GM23338 (cell line): ENCODE results near the gene CYS1. TPM values are rescaled to one million over a fixed set of nuclear protein-coding genes. Genes with fewer than 3 reads are reported as not detected.
"Not testable (repeated sequence)": the region's sequence is repeated elsewhere in the genome, so short reads cannot be mapped to it uniquely, and the experiment has no call there.

Experiments
- ATAC-seq: fragments of 200-7000 bp; cut with Tn5 transposase; 3 replicates; pipeline ENCODE4 v1.9.1; 2020
- DNase-seq: peaks from one replicate; pipeline ENCODE4 v3.0.0-alpha.2; 2015; ENCODE audit warnings: low spot score
- H2AFZ ChIP-seq: fragments of 200-600 bp; sonication (generic); 2 replicates; pipeline ENCODE4 v1.8.0; 2016; ENCODE audit warnings: antibody characterized with exemption, mild to moderate bottlenecking, moderate library complexity
- H3F3A ChIP-seq: fragments of 200-600 bp; sonication (generic); replicated peaks from 2 replicates; pipeline ENCODE4 v1.8.0; 2017; ENCODE audit warnings: antibody characterized with exemption, mixed run types, low read depth
- H3K27ac ChIP-seq: fragments of 200-600 bp; sonication (generic); 2 replicates; pipeline ENCODE4 v1.6.1; 2016; ENCODE audit warnings: low read depth
- H3K27me3 ChIP-seq: fragments of 200-600 bp; sonication (generic); 2 replicates; pipeline ENCODE4 v1.8.0; 2016; ENCODE audit warnings: mild to moderate bottlenecking, mixed run types, moderate library complexity; ENCODE audit not compliant: insufficient read depth
- H3K36me3 ChIP-seq: fragments of 200-600 bp; sonication (generic); 2 replicates; pipeline ENCODE4 v1.8.0; 2016; ENCODE audit warnings: mild to moderate bottlenecking; ENCODE audit not compliant: insufficient read depth
- H3K4me1 ChIP-seq: fragments of 200-600 bp; sonication (generic); 2 replicates; pipeline ENCODE4 v1.8.0; 2016; ENCODE audit warnings: mild to moderate bottlenecking, moderate library complexity; ENCODE audit not compliant: insufficient read depth
- H3K4me2 ChIP-seq: fragments of 200-600 bp; sonication (generic); 2 replicates; pipeline ENCODE4 v1.7.1; 2017; ENCODE audit warnings: mixed run types
- H3K4me3 ChIP-seq: fragments of 200-600 bp; sonication (generic); 2 replicates; pipeline ENCODE4 v1.6.1; 2016; ENCODE audit warnings: mixed run types
- H3K79me2 ChIP-seq: fragments of 200-600 bp; sonication (generic); replicated peaks from 2 replicates; pipeline ENCODE4 v1.8.0; 2017; ENCODE audit warnings: mild to moderate bottlenecking; ENCODE audit not compliant: insufficient read depth
- H3K9me2 ChIP-seq: fragments of 200-600 bp; sonication (generic); 2 replicates; pipeline ENCODE4 v1.8.0; 2017; ENCODE audit not compliant: insufficient read depth
- H4K20me1 ChIP-seq: fragments of 200-600 bp; sonication (generic); replicated peaks from 2 replicates; pipeline ENCODE4 v1.8.0; 2017; ENCODE audit warnings: mild to moderate bottlenecking; ENCODE audit not compliant: insufficient read depth
- H3K27ac Mint-ChIP-seq: 2 replicates; pipeline ENCODE4 v1.8.0; 2020; ENCODE audit warnings: inconsistent platforms, mild to moderate bottlenecking, moderate library complexity, mixed read lengths
- H3K27me3 Mint-ChIP-seq: 3 replicates; pipeline ENCODE4 v1.8.0; 2022; ENCODE audit warnings: low read depth, mild to moderate bottlenecking, moderate library complexity, mixed read lengths, inconsistent platforms; ENCODE audit not compliant: insufficient read depth, poor library complexity
- H3K36me3 Mint-ChIP-seq: 3 replicates; pipeline ENCODE4 v1.8.0; 2021; ENCODE audit warnings: low read depth, mild to moderate bottlenecking, inconsistent platforms, moderate library complexity, mixed read lengths
- H3K4me1 Mint-ChIP-seq: 3 replicates; pipeline ENCODE4 v1.8.0; 2020; ENCODE audit warnings: mild to moderate bottlenecking, inconsistent platforms, mixed read lengths
- H3K4me3 Mint-ChIP-seq: 3 replicates; pipeline ENCODE4 v1.8.0; 2021; ENCODE audit warnings: moderate library complexity, mild to moderate bottlenecking, inconsistent platforms, mixed read lengths
- H3K9me3 Mint-ChIP-seq: 3 replicates; pipeline ENCODE4 v1.8.0; 2020; ENCODE audit warnings: moderate library complexity, mild to moderate bottlenecking, inconsistent platforms, mixed read lengths
- CREB1 ChIP-seq: fragments of 250-450 bp; sonication (Bioruptor Pico); IDR thresholded peaks from 2 replicates; pipeline ENCODE4 v1.5.0; 2020; ENCODE audit warnings: low read depth, mild to moderate bottlenecking, moderate library complexity
- EZH2 ChIP-seq: fragments of 200-600 bp; sonication (generic); IDR thresholded peaks from one replicate; pipeline ENCODE4 v1.8.0; 2017; ENCODE audit warnings: antibody characterized with exemption, mild to moderate bottlenecking, low read depth; ENCODE audit not compliant: unreplicated experiment
- EZH2phosphoT487 ChIP-seq: fragments of 200-600 bp; sonication (generic); IDR thresholded peaks from one replicate; pipeline ENCODE4 v1.8.1; 2018; ENCODE audit warnings: antibody characterized with exemption; ENCODE audit not compliant: unreplicated experiment
- JUNB ChIP-seq: IDR thresholded peaks from one replicate; pipeline ENCODE4 v1.6.1; 2016; ENCODE audit warnings: antibody characterized with exemption; ENCODE audit not compliant: unreplicated experiment
- NANOG ChIP-seq: IDR thresholded peaks from 2 replicates; pipeline ENCODE4 v1.6.1; 2016; ENCODE audit warnings: antibody characterized with exemption, borderline replicate concordance
- STAT1 ChIP-seq: IDR thresholded peaks from one replicate; pipeline ENCODE4 v1.6.1; 2016; ENCODE audit warnings: antibody characterized with exemption; ENCODE audit not compliant: unreplicated experiment
- polyA plus RNA-seq: library from polyadenylated mRNA; unstranded; fragments of >200 nt; fragmentation: Nextera tagmentation; extraction: Ambion mirVana; gene quantifications from 2 replicates; pipeline ENCODE4 v1.2.1, GENCODE V29; 2016
- total RNA-seq: library from RNA; depleted of rRNA; stranded (reverse); fragments of >200 nt; shearing (Covaris generic); gene quantifications from 2 replicates; pipeline ENCODE4 v1.2.3, GENCODE V29; 2014
- TF ChIP-seq, protein P1 (sequence below), 2 experiments: fragments of 200-600 bp in 1 of 2; sonication (generic) in 1 of 2; conservative IDR thresholded peaks; 2 replicates each; pipeline versions ENCODE4 v1.5.1 to v1.6.1; 2016 to 2017; ENCODE audit warnings: antibody characterized with exemption in 2 of 2, low read depth in 2 of 2, mild to moderate bottlenecking in 2 of 2, moderate library complexity in 1 of 2
- TF ChIP-seq, protein P2 (sequence below): IDR thresholded peaks from one replicate; pipeline ENCODE4 v1.6.1; 2018; ENCODE audit warnings: antibody characterized with exemption; ENCODE audit not compliant: unreplicated experiment

CYS1 gene
- total and polyA plus RNA-seq, 2 experiments from 2014 or later, result 0.31 to 0.32 TPM

DNA sequence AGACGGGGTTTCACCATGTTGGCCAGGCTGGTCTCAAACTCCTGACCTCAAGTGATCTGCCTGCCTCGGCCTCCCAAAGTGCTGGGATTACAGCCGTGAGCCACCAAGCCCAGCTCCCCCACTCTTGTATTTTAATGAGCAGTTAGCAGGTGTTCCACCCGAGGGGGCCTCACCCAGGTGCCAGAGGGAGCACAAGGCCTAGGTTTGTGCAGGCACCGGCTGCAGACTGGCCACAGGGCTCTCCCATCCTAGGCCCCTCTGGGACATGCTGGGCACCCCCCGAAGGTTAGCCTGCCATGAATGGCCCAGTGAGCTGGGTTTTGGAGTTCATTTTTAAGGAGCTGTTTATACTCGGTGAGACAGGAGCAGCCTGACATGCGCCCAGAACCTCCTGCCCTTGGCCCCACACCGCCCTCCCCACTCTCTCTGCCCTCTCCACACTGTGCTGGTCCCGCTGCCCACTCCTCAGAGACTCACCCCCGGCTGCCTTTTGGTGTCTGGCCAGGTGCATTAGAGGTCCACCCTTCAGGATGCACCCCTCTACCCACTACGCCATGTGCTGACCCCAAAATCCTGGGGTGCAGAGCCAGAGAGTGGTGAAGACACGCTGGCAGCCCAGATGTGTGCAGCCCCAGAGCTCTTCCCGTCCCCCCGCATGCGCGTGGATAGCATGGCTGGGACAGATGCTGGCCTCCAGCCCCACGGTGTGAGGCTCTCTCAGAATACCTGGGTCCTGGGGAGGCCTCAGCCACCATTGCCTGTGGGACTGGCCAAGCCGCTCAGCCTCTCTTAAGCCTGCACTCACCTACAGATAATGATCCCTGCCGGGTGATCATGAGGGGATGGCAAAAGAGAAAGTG, 48.1 kb downstream of the CYS1 start (continued):
- TF ChIP-seq, protein P1, sequence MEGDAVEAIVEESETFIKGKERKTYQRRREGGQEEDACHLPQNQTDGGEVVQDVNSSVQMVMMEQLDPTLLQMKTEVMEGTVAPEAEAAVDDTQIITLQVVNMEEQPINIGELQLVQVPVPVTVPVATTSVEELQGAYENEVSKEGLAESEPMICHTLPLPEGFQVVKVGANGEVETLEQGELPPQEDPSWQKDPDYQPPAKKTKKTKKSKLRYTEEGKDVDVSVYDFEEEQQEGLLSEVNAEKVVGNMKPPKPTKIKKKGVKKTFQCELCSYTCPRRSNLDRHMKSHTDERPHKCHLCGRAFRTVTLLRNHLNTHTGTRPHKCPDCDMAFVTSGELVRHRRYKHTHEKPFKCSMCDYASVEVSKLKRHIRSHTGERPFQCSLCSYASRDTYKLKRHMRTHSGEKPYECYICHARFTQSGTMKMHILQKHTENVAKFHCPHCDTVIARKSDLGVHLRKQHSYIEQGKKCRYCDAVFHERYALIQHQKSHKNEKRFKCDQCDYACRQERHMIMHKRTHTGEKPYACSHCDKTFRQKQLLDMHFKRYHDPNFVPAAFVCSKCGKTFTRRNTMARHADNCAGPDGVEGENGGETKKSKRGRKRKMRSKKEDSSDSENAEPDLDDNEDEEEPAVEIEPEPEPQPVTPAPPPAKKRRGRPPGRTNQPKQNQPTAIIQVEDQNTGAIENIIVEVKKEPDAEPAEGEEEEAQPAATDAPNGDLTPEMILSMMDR (conservative IDR thresholded peaks at IDR 0.05; ENCODE audit: low read depth in 2 of 2), result no peak
- TF ChIP-seq EZH2phosphoT487 (no peak), JUNB (no peak), CREB1 (CRISPR knock-in tag) (no peak), STAT1 (no peak), EZH2 (no peak), NANOG (no peak)
- TF ChIP-seq, protein P2, sequence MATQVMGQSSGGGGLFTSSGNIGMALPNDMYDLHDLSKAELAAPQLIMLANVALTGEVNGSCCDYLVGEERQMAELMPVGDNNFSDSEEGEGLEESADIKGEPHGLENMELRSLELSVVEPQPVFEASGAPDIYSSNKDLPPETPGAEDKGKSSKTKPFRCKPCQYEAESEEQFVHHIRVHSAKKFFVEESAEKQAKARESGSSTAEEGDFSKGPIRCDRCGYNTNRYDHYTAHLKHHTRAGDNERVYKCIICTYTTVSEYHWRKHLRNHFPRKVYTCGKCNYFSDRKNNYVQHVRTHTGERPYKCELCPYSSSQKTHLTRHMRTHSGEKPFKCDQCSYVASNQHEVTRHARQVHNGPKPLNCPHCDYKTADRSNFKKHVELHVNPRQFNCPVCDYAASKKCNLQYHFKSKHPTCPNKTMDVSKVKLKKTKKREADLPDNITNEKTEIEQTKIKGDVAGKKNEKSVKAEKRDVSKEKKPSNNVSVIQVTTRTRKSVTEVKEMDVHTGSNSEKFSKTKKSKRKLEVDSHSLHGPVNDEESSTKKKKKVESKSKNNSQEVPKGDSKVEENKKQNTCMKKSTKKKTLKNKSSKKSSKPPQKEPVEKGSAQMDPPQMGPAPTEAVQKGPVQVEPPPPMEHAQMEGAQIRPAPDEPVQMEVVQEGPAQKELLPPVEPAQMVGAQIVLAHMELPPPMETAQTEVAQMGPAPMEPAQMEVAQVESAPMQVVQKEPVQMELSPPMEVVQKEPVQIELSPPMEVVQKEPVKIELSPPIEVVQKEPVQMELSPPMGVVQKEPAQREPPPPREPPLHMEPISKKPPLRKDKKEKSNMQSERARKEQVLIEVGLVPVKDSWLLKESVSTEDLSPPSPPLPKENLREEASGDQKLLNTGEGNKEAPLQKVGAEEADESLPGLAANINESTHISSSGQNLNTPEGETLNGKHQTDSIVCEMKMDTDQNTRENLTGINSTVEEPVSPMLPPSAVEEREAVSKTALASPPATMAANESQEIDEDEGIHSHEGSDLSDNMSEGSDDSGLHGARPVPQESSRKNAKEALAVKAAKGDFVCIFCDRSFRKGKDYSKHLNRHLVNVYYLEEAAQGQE, result no peak

DNA sequence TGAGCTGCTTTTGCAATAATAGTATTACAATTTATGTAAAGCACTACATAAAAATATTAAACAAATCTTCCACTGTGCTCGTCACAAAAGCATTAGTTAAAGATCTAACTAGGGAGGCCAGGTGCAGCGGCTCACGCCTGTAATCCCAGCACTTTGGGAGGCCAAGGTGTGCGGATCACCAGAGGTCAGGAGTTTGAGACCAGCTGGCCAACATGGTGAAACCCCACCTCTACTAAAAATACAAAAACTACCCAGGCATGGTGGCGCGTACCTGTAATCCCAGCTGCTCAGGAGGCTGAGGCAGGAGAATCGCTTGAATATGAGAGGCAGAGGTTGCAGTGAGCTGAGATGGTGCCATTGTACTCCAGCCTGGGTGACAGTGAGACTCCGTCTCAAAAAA, 49.4 kb downstream of the CYS1 start:
- not testable (repeated sequence) for H3F3A ChIP-seq, H3K4me2 ChIP-seq, H3K36me3 ChIP-seq, H3K4me3 Mint-ChIP-seq, H3K9me2 ChIP-seq, H3K36me3 Mint-ChIP-seq, H3K27ac Mint-ChIP-seq, DNase-seq, H2AFZ ChIP-seq, ATAC-seq, H3K27ac ChIP-seq, H4K20me1 ChIP-seq, H3K27me3 ChIP-seq, H3K27me3 Mint-ChIP-seq, H3K9me3 Mint-ChIP-seq, H3K79me2 ChIP-seq, H3K4me3 ChIP-seq
- H3K4me1 Mint-ChIP-seq, result peaks cover 16% of the 10 kb centered on the region
- peaks cover 17% of the 10 kb centered on the region for H3K4me1 ChIP-seq
